ENCODE measurements around the gene PTPRD. TPM values are rescaled to one million over a fixed set of nuclear protein-coding genes. Genes with fewer than 3 reads are reported as not detected.

Gene PTPRD
- total and polyA plus RNA-seq, 10 donors = 0.08 to 11.7 (median 2.9) TPM

- Histone ChIP-seq H3K27me3 (replicated peaks in 1 of 7) (no peaks in the 10 kb centered on the region), H3K27ac (no peak overlapping the region), H3K36me3 (no peaks in the 10 kb centered on the region), H3K9me3 (no peaks in the 10 kb centered on the region), H3K4me3 (no peak overlapping the region), H3K4me1 (peaks cover 0 to 4% (median 0%) of the 10 kb centered on the region in 6 donors)
- intact Hi-C loops (cut with DNase I; ENCODE audit: low total_unique reads) = no loop called here
- DNase-seq = no peak
- 62 to 77% (median 69%) methylated on average over 5 of the region's 5 CpGs for WGBS, 5 donors
- TF ChIP-seq POLR2A (IDR thresholded peaks at IDR 0.05) (no peak), POLR2AphosphoS5 (IDR thresholded peaks at IDR 0.05) (no peak), CTCF (IDR thresholded peaks at IDR 0.05 in 8 of 11, conservative IDR thresholded peaks at IDR 0.05 in 3 of 11) (no peak)
These were observed 765.1 kb downstream of the PTPRD start for GRCh38 chr9:9847750-9848149.

- H3K9me3 ChIP-seq = no peaks in the 10 kb centered on the region
- no peak for TF ChIP-seq POLR2A (IDR thresholded peaks at IDR 0.05)
- TF ChIP-seq CTCF (IDR thresholded peaks at IDR 0.05 in 8 of 11, conservative IDR thresholded peaks at IDR 0.05 in 3 of 11) = no peak
- no peak for TF ChIP-seq POLR2AphosphoS5 (IDR thresholded peaks at IDR 0.05)
- intact Hi-C loops (cut with DNase I; ENCODE audit: low total_unique reads) = no loop called here
- no peaks in the 10 kb centered on the region for H3K27me3 ChIP-seq (replicated peaks in 1 of 7)
- WGBS, 5 donors = 15 to 30% (median 22%) methylated on average over 1 of the region's 1 CpG
- H3K36me3 ChIP-seq = no peaks in the 10 kb centered on the region
- peak overlapping the region in 1 of 8 donors; percentile 32 for H3K27ac ChIP-seq
- H3K4me1 ChIP-seq = peaks cover 0 to 4% (median 0%) of the 10 kb centered on the region in 6 donors
- DNase-seq = no peak
- no peak overlapping the region for H3K4me3 ChIP-seq
These were observed 766.2 kb downstream of the PTPRD start for GRCh38 chr9:9846557-9846956.

- intact Hi-C loops (cut with DNase I; ENCODE audit: low total_unique reads) = no loop called here
- Histone ChIP-seq H3K27ac (no peak overlapping the region), H3K9me3 (peaks cover 0 to 9% (median 0%) of the 10 kb centered on the region in 8 donors), H3K27me3 (replicated peaks in 1 of 7) (no peaks in the 10 kb centered on the region), H3K36me3 (no peaks in the 10 kb centered on the region), H3K4me1 (no peaks in the 10 kb centered on the region), H3K4me3 (no peak overlapping the region)
- TF ChIP-seq POLR2AphosphoS5 (IDR thresholded peaks at IDR 0.05) = no peak
- TF ChIP-seq CTCF (IDR thresholded peaks at IDR 0.05 in 8 of 11, conservative IDR thresholded peaks at IDR 0.05 in 3 of 11) = no peak
- no peak for TF ChIP-seq POLR2A (IDR thresholded peaks at IDR 0.05)
- no peak for DNase-seq
These were observed 792.4 kb downstream of the PTPRD start for GRCh38 chr9:9820436-9820835.

- WGBS, 5 donors = 92 to 98% (median 95%) methylated on average over 5 of the region's 5 CpGs
- no peak for TF ChIP-seq POLR2A (IDR thresholded peaks at IDR 0.05)
- no peak for TF ChIP-seq CTCF (IDR thresholded peaks at IDR 0.05 in 8 of 11, conservative IDR thresholded peaks at IDR 0.05 in 3 of 11)
- no peak for TF ChIP-seq POLR2AphosphoS5 (IDR thresholded peaks at IDR 0.05)
- H3K27me3 ChIP-seq (replicated peaks in 1 of 7) = no peaks in the 10 kb centered on the region
These were observed 792.9 kb downstream of the PTPRD start for GRCh38 chr9:9819886-9820285.

More at GRCh38 chr9:9819886-9820285, 792.9 kb downstream of the PTPRD start:
- H3K36me3 ChIP-seq = no peaks in the 10 kb centered on the region
- no peak overlapping the region for H3K4me3 ChIP-seq
- intact Hi-C loops (cut with DNase I; ENCODE audit: low total_unique reads) = no loop called here
- H3K27ac ChIP-seq = no peak overlapping the region
- H3K9me3 ChIP-seq = peaks cover 0 to 9% (median 0%) of the 10 kb centered on the region in 8 donors
- DNase-seq = no peak
- H3K4me1 ChIP-seq = no peaks in the 10 kb centered on the region
